ENCODE measurements around the gene EXOC1L.

GRCh38 chr4:55817691-55818090 lies 1.9 kb upstream of the EXOC1L start:
- TF ChIP-seq CTCF (IDR thresholded peaks at IDR 0.05) (no peak), EZH2 (IDR thresholded peaks at IDR 0.05; ENCODE audit: borderline replicate concordance, insufficient read depth, low read depth, low read length, poor library complexity, severe bottlenecking) (no peak)
